Measurements from ENCODE around the gene TSPAN2. TPM values are rescaled to one million over a fixed set of nuclear protein-coding genes. Genes with fewer than 3 reads are reported as not detected.
A peak's percentile ranks its signal among the peaks of the same experiment; 100 is the strongest.

TSPAN2 gene
- total RNA-seq, 1 experiment from 2014 or later, result 0.69 TPM

- peak; percentile 76 for DNase-seq (ENCODE audit: low read depth)
These were observed 25.0 kb upstream of the TSPAN2 start for GRCh38 chr1:115114308-115114707.

DNA sequence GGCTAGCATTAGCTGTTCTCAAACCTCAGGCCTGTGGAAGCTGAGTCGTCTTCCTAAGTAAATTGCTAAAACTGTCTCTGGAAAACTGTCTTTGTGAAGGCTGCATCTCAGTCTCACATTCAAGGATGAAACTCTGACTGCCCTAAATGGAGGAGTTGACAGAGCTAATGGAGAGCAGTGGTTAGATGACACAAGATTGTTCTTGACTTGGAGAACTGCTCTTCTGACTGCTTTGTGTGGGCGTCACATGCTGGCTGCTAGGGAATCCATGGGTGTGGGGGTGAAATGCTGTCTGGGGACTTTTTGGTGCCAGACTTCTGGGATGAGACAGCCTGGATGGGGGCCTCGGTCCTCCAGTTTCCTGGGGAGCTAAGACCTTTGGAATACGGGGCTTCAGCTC lies 24.5 kb upstream of the TSPAN2 start:
- no peak for DNase-seq (ENCODE audit: low read depth)

GRCh38 chr1:115112496-115113375 lies 23.4 kb upstream of the TSPAN2 start:
- DNase-seq (ENCODE audit: low read depth), result no peak

GRCh38 chr1:115107516-115108260 lies 18.4 kb upstream of the TSPAN2 start:
- no peak for DNase-seq (ENCODE audit: low read depth)

GRCh38 chr1:115105831-115106230 lies 16.5 kb upstream of the TSPAN2 start:
- no peak for DNase-seq (ENCODE audit: low read depth)

DNA sequence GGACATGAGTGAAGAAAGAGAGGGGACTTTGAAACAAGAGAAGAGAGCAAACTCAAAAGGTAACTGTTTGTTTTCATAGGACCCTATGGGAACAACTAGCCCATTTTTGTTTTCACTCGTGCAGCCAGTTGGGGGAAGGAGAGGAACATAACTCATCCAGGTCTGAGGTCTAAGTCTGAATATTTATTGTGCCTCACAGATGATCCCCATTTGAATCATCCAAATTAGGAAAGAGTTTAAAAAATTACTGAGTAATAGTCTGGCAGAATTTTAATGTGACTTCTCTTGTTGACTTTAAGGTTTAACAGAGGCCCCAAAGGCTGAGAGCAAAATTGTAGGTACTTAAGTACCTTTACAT lies 10.4 kb upstream of the TSPAN2 start:
- peak; percentile 83 for DNase-seq (ENCODE audit: low read depth)

DNA sequence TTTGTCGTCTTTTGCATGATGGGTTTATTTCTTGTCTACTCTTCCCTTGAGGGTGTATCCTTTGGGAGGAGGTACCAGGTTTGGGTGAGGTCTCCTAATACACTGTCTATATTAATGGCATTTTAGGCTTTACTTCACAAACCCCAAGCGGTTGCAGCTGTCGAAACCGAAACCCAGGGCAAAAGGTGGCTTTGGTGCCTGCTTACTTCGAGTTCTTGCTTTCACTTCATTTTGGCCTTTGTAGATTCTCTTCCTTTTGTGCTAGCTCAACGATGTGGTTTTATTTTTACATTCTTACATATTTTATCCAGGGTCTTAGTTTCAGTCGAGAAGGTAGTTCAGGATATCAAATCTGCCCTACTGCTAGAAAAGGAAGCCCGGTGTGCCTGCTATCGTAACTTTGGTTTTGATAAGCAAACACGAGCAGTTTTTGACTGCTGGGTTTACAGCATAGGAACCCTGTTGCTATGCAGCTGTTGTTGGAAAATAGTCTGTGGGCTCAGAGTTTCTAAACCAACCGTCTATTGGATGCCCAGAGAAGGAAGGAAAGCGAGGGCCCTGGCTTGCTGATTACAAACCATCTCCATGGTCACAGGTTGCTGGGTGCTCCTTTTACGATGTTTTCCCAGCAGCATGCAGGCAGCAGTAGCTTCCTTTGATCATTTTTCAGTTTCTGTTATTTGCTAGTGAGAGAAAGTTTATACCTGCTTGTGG lies 9.8 kb upstream of the TSPAN2 start:
- DNase-seq (ENCODE audit: low read depth), result peak; percentile 95

GRCh38 chr1:115092175-115092574 lies 2.9 kb upstream of the TSPAN2 start:
- DNase-seq (ENCODE audit: low read depth), result no peak

- no peak for DNase-seq (ENCODE audit: low read depth)
These were observed 2.3 kb upstream of the TSPAN2 start for GRCh38 chr1:115091572-115091971.

DNA sequence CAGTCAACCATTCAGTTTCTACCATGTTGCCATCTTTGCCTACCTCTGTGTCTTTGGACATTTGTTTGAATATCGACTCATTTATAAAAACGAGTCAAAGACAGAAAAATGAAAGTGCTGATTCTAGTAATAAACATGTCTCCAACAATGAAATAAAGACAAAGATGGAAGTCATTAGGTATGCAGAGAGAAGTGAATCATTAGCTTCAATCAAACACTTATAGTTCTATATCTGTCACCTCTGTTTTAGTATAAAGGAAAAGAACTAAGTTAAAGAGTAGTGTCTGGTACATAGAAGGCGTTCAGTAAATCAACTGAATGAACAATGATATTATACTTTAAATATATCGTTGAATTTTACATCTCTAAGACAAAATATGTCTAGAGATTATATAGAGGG lies 1.7 kb upstream of the TSPAN2 start:
- DNase-seq (ENCODE audit: low read depth), result no peak

- peak; percentile 67 for DNase-seq (ENCODE audit: low read depth)
These were observed 1.2 kb upstream of the TSPAN2 start for GRCh38 chr1:115090540-115090939.

- no peak for DNase-seq (ENCODE audit: low read depth)
These were observed 835 bp upstream of the TSPAN2 start for GRCh38 chr1:115090186-115090490.

DNA sequence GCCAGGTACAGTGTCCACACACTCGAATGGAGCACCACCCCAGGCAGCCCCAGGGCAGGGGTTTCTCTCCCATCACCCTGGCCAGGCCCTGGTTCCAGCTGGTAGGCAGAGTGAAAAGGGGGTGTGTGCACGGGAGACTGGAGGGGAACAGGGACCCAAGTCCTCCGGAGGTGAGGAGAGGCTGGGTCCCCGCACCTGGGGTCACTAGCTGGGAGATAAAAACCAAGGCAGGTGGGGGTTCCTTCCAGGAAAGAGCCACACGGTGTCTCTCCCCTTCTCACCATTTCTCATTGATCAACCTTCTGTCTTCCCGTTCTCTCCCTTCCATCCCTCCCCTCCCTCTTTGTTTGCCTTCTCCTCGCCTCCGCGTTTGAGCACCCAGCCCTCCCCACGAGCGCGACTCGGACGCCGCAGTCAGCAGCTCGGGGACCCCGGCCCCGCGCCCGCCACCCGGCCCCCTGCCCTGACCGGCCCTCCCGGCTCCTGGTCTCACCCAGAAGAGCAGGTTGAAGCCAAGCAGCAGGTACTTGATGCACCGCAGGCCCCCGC lies 358 bp downstream of the TSPAN2 start:
- no peak for DNase-seq (ENCODE audit: low read depth)

- no peak for DNase-seq (ENCODE audit: low read depth)
These were observed 1.1 kb downstream of the TSPAN2 start for GRCh38 chr1:115088115-115088778.

- no peak for DNase-seq (ENCODE audit: low read depth)
These were observed 3.0 kb downstream of the TSPAN2 start for GRCh38 chr1:115086176-115086830.

DNA sequence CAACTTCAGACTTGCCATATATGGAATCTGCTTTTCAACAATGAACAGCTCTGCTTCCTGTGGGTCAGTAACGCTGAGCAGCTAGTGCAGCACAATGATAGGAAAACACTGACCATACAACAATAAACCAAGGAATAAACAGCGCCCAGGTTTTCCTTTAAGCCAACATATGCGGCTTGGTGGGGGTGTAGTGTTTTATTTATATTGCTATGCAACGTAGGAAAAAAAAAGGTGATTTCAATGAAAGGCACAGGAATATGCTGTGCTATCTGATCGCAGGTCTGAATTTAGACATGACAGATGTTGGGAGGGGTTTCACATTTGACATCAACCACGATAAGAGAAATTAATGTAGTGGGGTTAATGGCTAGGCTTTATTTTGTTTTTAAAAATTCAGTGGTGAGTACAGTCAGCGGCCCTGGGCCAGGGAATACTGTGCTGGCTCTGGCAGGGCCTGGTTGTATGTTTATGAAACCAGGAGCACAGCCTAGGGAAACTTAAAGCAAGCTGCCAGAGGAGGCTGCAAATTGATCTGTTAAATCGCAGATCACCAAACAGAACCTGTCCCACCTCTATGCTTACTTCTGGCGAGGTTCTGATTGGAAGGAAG lies 4.3 kb downstream of the TSPAN2 start:
- no peak for DNase-seq (ENCODE audit: low read depth)

GRCh38 chr1:115082949-115083348 lies 6.4 kb downstream of the TSPAN2 start:
- no peak for DNase-seq (ENCODE audit: low read depth)

DNA sequence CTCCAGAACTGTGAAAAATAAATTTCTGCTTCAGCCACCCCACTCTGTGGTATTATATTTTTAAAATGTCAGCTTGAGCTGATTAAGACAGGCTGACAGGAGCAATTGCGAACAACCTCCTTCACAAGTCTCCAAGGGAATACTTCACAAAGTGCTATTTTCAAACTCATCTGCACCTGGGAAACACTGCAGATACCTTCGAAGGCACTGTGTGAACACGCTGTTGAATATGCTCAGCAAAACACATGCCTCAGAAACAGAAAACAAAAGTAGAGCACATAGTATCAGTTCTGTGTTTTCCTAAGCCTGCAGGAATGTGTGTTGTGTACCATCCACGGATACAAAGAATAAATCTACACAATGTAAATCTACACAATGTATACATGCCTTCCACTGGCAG lies 10.6 kb downstream of the TSPAN2 start:
- no peak for DNase-seq (ENCODE audit: low read depth)

GRCh38 chr1:115077984-115078330 lies 11.3 kb downstream of the TSPAN2 start:
- no peak for DNase-seq (ENCODE audit: low read depth)

DNA sequence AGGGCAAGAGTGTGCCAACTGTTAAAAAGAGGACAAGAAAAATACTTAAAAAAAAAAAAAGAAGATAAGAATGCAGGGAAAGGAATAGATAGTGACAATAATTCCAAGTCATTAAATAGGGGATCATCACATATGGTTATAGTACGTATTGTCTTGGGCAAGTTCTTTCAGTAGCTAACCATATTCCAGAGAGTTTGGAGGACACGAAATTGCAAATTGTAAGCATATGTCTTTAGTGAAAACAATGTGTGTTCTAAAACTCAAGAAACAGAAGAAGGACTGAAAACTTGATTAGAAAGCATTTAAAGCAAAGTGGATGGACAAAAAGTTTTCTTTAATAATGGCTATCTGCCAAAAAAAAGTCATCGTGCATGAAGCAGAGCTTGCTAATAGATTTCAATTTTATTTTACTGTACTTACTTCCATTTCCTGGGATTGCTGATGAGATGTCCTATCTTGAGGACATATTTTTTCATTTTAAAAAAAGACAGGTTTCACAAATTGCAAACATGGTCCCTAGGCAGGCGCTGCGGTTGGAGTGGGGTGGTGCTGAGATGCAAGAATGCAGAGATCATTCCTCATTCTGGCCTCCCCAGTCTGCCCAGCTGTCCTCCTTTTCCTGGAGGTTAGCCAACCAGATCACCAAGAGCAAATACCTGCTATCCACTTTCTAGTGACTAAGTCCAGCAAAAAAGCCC lies 11.9 kb downstream of the TSPAN2 start:
- no peak for DNase-seq (ENCODE audit: low read depth)

All from M059J (cell line).